COLO829 (cell line): ENCODE results near the gene CLCN2.
A peak's percentile ranks its signal among the peaks of the same experiment; 100 is the strongest.

Experiments
- DNase-seq: peaks from one replicate; pipeline ENCODE4 v3.0.0; 2012; ENCODE audit warnings: low spot score

The CLCN2 gene

DNA sequence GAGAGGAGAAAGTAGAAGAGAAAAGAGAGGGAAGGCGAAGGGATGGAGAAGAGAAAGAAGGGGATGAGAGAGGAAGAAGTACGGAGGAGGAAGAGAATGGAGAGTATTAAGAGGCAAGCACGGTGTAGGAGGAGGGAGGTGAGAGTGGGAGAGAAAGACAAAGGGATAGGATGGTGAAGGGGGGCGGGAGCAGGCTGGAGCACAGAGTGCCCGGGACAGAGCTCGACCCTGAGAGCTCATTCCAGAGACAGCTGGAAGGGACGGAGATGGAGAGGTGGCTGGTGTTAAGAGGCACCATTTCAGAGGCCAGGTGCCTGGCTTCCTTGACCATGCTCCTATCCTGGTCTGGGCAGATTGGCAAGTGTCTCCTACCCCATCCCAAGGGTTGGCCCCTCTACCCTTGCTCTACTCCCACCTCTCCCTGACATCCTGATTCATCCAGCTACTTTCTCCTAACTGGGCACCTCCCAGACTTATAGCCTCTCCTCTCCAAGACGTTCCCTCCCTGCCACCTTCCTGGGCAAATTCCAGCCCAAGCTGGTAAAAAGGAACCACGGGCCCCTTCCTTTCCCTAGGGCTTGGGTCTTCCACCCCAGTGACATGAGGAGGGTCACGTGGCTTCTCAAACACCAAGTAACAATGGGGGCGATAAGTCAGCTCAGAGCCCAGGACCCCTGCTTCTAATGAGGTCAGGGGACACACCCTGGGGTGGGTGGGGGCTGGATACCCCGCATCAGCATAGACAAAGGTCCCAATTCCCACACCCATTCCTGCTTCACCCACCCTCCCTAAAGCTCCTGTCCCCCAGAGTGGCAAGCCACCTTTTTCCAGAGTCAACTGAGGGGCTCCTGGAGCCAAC is 1.1 kb downstream of the CLCN2 start:
- no peak for DNase-seq

DNA sequence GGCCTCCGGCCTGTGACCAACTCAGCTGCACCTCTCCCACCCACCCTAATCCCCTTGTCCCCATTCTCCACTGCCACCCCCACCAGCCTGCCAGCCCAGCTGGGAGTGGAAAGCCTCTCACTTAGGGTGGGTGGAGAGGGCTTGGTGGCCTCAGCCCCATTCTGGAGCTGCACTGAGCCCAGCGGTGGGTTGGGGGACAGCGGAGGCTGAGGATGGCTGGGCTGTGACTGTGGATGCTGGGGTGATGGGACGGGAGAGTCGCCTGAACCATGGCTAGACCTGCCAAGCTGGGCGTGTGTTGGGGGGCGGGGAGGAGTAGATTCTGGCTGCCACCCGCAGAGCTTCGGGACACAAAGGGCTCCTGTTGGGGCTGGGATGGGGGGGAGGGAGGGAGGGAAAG is 1.8 kb downstream of the CLCN2 start:
- DNase-seq: no peak

DNA sequence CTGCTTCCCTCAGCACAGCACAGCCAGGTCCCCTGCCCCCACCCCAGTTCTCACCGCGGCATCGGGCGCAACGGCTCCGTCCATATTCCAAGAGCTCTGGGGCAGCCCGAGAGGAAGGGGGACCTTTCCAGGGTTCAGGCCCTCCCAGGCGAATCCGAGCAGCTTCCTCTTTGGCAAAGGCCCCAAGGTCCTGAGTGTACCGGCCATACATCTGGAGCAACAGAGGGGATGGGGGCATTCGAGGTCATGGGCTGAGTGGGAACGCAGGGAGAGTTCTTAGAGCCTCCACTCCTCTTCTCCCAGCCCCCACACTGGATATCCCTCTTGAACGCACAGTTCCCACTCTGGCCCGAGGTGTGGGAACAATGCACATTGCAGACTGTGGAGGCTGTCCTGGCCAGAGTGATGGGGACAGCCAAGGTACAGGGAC is 2.5 kb downstream of the CLCN2 start:
- no peak for DNase-seq

DNA sequence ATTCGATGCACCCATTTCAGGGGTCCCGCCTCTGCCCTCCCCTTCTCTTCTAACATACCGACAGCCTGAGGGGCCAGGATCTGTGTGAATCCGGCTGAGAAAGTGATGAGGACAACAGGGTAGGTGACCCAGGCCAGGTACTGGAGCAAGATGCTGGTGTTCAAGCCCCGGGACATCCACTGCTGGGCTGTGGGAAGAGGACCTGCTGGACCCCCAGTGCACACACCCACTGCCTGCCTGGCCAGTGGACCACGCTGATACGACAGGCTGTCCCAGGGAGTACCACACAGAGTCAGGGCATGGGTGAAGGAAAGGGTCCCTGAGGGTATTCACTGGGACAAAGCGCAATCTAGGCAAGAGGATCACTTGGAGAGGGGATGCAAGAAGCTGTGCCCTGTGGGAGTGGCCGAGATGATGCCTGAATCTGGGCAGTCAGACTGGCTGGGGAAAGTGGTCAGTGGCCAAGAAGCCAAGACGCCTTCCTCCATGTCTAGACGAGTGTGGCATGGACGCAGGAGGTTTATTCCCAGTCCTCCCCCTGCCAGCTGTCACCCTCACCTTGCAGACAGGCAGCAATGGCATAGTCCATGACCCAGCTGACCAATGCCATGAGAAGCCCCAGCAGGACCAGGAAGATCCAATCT is 3.2 kb downstream of the CLCN2 start:
- DNase-seq: no peak

DNA sequence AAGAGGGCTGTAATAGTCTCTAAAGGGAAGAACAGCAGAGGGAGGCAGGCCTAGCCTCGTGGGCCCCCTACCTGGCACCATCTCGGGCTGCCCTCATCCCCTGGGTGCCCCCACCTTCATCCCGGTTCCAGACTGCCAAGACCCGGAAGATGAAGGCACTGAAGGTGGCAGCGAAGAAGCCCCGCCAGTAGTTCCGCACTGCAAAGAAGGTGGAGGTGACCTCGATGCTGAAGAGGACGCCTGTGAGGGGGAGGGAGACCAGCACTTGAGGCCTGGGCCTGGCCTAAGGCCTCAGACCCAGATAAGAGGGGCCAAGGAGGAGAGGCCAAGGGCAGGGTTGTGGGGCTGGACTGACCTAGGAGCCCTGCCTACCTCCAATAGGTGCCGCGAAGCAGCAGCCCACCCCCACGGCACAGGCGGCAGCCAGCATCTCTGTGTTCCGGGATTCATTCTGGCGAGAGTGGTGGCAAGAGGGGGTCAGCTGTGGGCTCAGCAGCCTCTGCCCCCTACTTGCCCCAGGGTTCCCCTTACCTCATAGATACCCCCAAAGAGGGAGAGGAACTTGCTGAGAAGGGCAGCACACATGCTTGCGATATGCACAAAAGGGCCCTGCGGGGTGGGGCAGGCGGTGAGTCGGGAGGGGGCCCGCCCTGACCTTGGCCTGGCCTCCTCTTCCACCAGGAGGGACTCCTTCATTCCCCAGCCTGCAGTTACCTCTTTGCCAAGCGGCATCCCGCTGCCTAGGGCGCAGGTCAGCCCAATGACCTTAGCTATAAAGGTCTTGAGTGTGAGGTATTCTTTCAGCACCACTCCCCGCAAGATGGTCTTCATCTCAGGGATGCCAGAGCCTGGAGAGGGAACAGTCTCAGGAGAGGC is 3.9 kb downstream of the CLCN2 start:
- DNase-seq: no peak

DNA sequence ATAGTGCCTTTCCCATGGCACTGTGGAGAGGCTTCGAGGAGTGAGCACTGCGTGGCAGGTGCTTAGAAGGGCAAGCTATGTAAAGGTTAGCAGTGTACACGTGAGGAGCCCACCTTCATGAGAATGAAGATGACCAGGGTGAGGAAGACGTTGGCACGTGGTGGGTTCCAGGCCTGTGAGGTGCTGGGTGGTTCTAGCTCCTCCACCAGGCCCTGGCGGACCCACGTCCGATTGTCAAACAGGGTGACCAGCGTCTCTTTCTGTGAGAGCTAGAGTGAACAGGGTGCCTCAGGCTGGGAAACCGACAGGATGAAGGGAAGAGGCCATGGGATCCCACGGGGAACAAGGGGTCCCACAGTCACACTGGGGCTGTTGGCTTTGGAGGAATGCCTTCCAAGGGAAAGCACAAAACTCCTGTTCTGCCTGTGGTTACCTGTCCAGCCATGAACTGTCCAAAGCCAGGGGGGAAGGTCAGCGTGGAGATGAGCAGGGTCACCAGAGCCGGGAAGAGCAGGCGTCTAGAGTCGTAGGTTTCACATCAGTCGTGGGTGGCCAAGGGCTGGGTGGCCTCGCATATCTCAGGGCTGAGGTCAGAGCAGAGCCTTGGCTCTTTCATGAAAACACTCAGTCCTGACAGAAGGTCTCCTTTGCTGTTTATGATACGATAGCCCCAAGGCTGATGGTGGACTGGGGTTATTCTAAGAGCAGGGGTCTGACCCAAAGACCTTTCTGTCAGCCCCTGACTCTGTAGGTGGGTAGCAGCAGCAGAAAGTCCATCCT is 6.0 kb downstream of the CLCN2 start:
- no peak for DNase-seq

DNA sequence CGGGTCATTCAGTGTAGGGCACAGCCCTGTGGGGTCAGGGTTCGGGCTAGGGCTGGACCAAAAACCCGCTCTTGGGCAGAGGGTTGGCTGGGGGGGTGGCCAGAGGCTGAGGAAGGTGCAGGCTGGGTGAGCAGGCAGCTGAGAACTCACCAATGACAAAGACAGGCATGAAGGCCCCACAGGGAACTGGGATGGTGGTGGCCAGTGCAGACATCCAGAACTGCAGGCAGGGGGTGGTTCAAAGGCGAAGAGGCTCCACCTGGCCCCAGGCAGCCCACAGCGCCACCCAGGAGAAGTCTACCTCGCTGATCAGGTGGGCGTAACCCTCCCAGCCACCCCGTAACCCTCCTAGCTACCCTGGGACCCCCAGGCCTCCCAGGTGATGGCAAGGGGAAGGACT is 6.7 kb downstream of the CLCN2 start:
- DNase-seq: no peak

DNA sequence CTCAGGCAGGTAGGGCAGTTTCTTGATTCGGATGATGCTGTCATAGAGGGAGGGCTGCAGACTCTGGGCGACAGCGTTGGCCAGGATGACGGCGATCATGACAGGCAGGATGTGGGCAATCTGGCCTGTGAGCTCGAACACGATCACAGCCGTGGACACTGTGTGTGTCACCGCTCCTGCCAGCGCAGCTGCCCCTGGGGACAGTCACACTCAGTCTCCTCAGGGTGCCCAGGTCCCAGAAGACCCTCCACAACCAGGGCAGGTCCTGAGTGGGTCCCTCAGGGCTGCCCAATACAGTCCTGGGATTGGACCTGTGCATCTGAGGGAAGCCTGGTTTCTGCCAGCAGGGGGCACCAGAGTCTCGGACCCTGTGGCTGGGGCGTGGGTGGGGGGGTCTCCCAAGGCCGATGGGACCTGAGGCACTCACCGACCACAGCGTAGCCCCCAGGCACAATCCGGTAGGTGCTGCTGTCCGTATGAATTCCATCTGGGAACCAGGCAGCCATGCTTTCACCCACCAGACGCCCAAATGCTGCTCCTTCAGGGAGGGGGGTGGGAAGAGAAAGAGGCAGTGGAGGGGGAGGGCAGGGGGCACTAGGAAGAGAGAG is 7.2 kb downstream of the CLCN2 start:
- peak; percentile 45 for DNase-seq

DNA sequence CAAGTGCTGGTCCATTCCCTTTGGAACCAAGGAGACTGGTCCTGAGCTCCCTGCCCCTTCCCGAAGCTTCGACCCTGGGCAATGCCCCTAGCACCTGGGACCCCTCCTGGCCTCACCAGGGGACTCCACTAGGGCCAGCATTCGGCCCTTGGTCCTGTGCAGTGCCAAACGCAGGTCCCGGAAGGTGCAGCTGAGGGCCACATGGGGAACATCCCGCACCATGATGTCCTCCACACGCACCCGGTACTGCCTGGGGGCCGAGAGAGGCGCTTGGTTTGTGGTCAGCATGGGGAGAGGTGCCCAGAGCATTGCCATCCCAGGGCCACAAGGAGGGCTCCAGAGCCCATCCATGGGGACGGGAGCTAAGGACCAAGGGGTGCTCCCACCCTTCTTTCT is 7.9 kb downstream of the CLCN2 start:
- DNase-seq: no peak

DNA sequence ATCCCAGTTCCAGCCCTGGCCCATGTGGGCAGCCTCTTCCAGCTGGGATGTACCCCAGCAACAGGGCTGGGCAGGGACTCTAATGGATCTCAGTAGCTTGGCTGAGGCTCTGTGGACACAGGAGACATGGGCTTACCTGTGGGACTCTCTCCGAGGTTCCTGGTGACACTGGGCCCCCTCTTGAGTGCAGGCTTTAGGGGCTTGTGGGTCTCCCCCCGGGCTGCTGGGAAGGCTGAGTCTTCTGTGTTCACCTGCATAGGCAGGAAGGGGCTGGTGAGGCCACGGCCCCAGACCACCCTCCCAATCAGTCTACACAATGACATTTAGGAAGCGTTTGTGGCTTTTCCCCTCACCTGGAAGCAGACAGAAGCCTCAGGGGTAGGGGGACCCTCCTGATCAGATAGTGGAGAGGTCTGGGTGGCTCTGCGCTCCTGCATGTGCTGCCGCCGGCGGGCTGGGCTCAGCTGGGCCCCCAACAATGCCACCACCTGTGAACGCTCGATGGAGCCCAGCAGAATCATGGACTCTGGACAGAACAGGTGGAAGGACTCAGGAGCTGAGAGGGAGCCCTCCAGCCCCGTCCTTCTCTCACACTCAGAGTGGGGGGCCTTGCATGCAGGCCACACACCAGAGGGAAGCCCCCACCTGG is 8.4 kb downstream of the CLCN2 start:
- no peak for DNase-seq

DNA sequence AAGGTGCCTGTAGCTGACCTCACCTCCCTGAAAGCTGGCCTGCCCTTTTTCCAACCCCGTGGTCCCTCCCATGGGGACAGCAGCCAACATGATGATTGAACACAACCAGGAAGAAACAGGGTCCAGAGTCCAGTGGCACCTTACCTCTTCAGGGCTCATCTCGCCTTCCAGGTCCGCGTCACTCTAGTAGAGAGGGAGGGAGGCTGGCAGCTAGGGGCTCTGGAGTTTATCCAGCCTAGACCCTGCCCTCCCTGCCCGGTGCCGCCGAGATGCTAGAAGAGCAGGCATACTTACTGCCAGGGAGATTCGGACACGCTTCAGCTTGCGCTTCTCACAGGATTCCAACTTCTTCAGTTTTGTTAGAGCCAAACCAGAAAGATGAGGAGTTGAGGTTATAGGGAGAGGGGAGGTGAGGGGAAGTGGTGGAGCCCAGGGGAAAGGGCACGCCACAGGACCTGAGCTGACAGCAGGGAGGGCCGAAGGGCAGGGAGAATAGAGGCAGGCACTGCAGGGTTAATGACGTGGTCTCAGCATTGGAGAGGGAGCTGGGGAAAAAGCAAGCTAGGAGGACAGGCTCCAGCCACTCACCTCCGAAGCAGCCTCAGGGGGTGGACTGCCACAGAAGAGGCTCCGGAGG is 9.1 kb downstream of the CLCN2 start:
- no peak for DNase-seq

DNA sequence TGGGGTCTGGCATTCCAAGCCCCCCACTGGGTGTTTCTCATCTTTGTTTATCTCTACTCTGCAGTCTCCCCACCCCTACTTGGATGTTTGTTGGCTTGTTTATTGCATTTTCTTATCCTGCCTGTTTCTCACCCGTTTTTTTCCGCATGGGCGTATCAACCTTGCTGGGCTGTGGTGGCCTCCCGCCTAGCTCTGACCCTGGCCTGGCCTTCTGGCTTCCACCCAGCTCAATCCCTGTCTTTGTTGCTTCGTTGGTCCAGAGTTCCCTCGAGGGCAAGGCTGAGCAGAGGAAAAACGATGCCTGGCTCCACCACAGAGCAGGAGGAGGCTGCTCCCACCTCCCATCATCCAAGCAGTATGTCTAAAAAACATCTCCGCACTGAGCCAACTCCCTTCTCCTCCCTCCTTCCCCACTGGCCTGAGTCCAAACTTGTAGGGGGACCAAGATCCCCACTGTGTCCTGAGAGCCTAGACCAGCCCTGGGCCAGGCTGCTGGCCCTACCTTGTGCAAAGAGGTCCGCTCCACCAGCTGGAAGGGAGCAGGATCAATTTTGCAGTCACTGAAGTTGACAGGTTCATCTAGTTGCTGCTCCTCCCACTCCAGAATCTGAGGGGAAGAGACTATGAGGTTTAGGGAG is 9.8 kb downstream of the CLCN2 start:
- no peak for DNase-seq

DNA sequence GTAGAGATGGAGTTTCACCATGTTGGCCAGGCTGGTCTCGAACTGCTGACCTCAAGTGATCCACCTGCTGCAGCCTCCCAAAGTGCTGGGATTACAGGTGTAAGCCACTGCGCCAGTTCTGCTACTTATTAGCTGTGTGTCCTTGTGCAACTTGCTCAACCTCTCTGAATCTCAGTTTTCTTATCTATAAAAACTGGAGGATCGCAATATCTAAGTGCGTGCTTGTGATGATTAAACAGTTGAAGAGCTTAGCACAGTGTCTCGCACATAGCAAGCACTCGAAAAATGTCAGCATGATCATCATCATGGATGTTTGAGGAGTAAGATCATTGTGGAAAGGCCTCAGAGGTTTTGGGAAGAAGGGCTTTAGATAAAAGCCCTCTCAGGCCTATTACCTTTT is 10.8 kb downstream of the CLCN2 start:
- DNase-seq: no peak

DNA sequence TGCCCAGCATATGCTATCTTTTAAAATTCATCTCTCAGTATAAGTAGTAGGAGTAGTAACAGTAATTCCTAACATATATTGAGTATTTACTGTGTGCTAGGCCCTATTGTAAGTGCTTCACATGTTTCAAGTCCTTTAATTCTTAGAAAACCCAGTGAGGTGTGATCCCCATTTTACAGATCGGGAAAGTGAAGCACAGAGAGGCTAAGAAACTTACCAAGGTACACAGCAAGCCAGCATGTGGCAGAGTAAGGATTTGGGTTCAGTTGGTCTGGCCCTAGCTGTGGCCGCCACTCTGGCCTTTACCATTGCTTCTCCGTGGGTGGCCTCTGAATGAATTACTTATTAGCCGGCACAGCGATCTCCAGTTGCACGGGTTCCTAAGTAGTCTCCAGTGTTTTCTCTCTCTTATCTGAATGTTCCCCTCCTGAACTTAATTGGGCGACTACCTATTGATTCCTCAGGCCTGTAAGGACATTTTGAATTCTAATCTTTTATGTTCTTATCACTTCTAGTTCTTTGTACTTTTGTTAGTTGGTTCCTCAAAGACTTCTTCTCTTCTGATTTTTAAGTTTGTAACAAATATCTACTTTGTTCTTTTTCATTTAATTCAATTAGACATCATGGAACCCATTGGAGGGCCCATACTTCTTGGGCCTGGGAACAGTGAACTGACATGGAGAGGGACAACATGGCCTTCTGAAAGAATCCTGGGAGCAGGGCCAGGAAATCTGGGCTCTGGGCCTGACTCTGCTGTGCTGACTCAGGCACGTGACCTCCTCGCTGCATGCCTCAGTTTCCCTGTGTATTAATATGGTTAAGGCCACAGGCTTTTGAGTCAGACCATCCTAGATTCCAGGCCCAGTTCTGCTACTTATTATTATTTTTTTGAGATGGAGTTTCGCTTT is 11.6 kb downstream of the CLCN2 start:
- no peak for DNase-seq

DNA sequence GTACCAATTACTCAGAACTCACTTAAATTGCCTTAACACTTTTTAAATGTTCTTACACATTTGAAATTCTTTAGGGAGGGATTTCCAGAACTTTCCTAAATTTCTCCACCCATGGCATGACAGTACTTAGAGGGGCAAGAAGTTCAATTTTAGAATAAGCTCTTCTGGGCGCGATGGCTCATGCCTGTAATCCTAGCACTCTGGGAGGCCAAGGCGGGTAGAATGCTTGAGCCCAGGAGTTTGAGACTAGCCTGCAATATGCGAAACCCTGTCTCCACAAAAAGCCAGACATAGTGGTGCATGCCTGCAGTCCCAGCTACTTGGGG is 13.4 kb downstream of the CLCN2 start:
- DNase-seq: no peak

DNA sequence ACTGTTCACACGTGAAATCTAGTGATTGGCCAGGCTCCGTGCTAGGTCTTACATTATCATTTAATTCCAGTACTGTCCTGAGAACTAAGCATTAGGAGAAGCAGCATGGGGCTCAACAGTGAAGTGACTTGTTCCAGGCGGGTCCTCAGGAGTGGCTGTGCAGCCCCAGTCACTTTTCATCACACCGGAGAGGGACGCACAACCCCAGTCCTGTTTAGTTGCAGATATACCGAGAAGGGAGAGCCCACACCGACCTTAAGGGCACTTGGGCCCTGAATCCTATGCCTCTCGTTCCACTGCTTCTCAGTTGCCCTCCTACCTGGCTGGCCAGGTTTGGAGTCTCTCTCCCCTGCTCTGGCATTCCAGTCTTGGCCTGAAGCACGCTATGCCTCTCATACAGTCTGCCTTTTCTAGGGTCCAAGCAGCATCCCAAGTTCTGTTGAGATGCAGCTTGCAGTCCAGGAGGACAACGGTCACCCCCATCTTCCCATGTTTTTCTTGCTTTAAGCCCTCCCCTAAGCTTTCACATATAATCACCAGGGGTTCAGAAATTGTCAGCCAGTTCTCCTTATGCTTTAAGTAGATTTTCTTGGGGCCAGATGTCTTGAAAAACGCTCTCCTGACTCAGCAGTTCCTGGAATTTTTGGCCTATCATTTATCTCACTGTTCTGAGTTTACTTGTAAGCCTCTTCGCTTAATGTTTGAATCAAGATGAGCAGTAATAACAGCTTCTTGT is 13.9 kb downstream of the CLCN2 start:
- DNase-seq: no peak

DNA sequence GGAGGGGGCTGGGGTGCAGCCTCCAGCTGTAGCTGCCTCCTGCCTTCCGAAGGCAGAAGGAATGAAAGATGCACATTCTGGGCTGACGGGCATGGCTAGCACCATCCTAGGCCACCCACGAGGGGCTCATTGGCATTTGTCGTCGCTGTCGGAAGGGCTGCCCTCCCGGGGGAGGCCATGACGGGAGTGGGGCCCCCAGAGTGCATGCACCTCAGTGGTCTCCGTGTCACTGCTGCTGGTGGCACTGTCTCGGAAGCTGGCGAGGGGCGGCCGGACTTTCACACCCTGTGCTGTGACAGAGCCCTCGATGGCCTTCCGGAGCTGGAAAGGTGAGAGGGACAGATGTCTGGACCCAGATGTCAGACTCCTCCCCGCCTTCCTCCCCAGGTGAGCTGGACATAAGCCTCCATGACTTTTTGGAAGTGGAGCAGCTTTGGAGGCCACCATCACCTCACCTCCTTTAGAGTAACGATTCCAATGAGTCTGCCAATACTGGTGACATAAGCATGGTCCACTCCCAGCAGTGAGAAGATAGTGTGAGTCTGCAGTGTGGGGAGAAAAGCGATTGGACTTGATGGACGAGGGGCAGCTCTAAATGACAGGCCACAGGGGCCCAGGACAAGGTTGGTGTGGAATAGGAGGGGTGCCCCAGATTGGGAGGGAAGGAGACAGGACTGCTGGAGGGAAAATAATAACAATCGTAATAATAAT is 14.8 kb downstream of the CLCN2 start:
- no peak for DNase-seq
